A549 (cell line): ENCODE results near the gene KIF1A. TPM values are rescaled to one million over a fixed set of nuclear protein-coding genes. Genes with fewer than 3 reads are reported as not detected.

Experiments used
- ATAC-seq, 2 experiments: fragments of 200-7000 bp in 1 of 2; fragments of >200 bp in 1 of 2; cut with Nextera tagmentation in 1 of 2; cut with Tn5 transposase in 1 of 2; 3 replicates each; pipeline versions ENCODE4 v1.8.0 to v1.9.1; 2018 to 2020; ENCODE audit warnings: mild to moderate bottlenecking in 1 of 2, moderate library complexity in 1 of 2
- CTCF ChIA-PET: fragments of 300-600 bp; sonication (Branson Sonifier 250); formaldehyde crosslinking; extraction: SDS; loops from one replicate; lab custom pipeline; 2021; ENCODE audit warnings: antibody characterized with exemption, inconsistent platforms; lab: Yijun Ruan, JAX
- POLR2A ChIA-PET: fragments of 350-600 bp; formaldehyde crosslinking; extraction: SDS; loops from one replicate; lab custom pipeline; 2021; ENCODE audit warnings: antibody characterized with exemption, inconsistent platforms; lab: Yijun Ruan, JAX
- DNase-seq, 2 experiments: peaks; one replicate each; pipeline versions ENCODE4 v3.0.0 to v3.0.0-alpha.2; 2011 to 2016; ENCODE audit warnings: low read depth in 1 of 2, low spot score in 1 of 2
- FAIRE-seq: peaks from 2 replicates; lab custom pipeline; 2011; peaks lifted over from hg19 to GRCh38; lab: Jason Lieb, UNC
- H3K27ac ChIP-seq, 2 experiments: fragments of >200 bp; sonication (Bioruptor Twin); formaldehyde crosslinking; 3 replicates each; pipeline ENCODE4 v1.5.1; 2016 to 2017
- H3K4me1 ChIP-seq: fragments of >200 bp; sonication (Bioruptor Twin); formaldehyde crosslinking; 3 replicates; pipeline ENCODE4 v1.6.1; 2016
- H3K4me2 ChIP-seq: fragments of >200 bp; sonication (Bioruptor Twin); formaldehyde crosslinking; 3 replicates; pipeline ENCODE4 v1.6.1; 2016
- H3K4me3 ChIP-seq: fragments of >200 bp; sonication (Bioruptor Twin); formaldehyde crosslinking; 3 replicates; pipeline ENCODE4 v1.5.1; 2016
- H3K9me3 ChIP-seq: fragments of >200 bp; sonication (Bioruptor Twin); formaldehyde crosslinking; 3 replicates; pipeline ENCODE4 v1.6.1; 2016
- CBX8 ChIP-seq: fragments of 200-600 bp; sonication (generic); IDR thresholded peaks from 2 replicates; pipeline ENCODE4 v1.6.1; 2016
- CHD2 ChIP-seq: fragments of 150-350 bp; IDR thresholded peaks from 2 replicates; pipeline ENCODE4 v1.6.1; 2014; ENCODE audit warnings: low read length; ENCODE audit not compliant: partially characterized antibody
- CHD4 ChIP-seq: fragments of 200-600 bp; sonication (generic); IDR thresholded peaks from 2 replicates; pipeline ENCODE4 v1.6.1; 2016; ENCODE audit warnings: antibody characterized with exemption, mild to moderate bottlenecking, borderline replicate concordance
- EHMT2 ChIP-seq: fragments of 200-600 bp; sonication (generic); IDR thresholded peaks from 2 replicates; pipeline ENCODE4 v1.6.1; 2016; ENCODE audit warnings: antibody characterized with exemption, low read depth, mild to moderate bottlenecking, moderate library complexity
- ESRRA ChIP-seq: fragments of 150-350 bp; IDR thresholded peaks from 2 replicates; pipeline ENCODE4 v1.6.1; 2014; ENCODE audit warnings: mild to moderate bottlenecking, low read length, borderline replicate concordance
- FOXS1 ChIP-seq: fragments of 250-450 bp; sonication (Bioruptor Pico); IDR thresholded peaks from 2 replicates; pipeline ENCODE4 v1.5.0; 2020; ENCODE audit warnings: mild to moderate bottlenecking, moderate library complexity
- GATA3 ChIP-seq: IDR thresholded peaks from 2 replicates; pipeline ENCODE4 v1.6.1; 2012; ENCODE audit warnings: borderline replicate concordance
- HOXB13 ChIP-seq: fragments of 250-450 bp; sonication (Bioruptor Pico); IDR thresholded peaks from 2 replicates; pipeline ENCODE4 v1.5.0; 2020; ENCODE audit warnings: low read depth, mild to moderate bottlenecking, moderate library complexity
- HOXB5 ChIP-seq: fragments of 250-450 bp; sonication (Bioruptor Pico); IDR thresholded peaks from 2 replicates; pipeline ENCODE4 v1.5.0; 2020; ENCODE audit warnings: mild to moderate bottlenecking, moderate library complexity
- KDM5A ChIP-seq: fragments of 200-600 bp; sonication (generic); IDR thresholded peaks from 2 replicates; pipeline ENCODE4 v1.6.1; 2016; ENCODE audit warnings: antibody characterized with exemption, mild to moderate bottlenecking
- NFE2L2 ChIP-seq: fragments of 150-350 bp; conservative IDR thresholded peaks from 2 replicates; pipeline ENCODE4 v1.6.1; 2014; ENCODE audit warnings: low read length
- NPAS2 ChIP-seq: fragments of 250-450 bp; sonication (Bioruptor Pico); IDR thresholded peaks from 2 replicates; pipeline ENCODE4 v1.8.0; 2022; ENCODE audit warnings: mild to moderate bottlenecking, moderate library complexity, borderline replicate concordance
- NR3C1 ChIP-seq: fragments of >200 bp; sonication (Bioruptor Twin); formaldehyde crosslinking; IDR thresholded peaks from 3 replicates; pipeline ENCODE4 v1.6.1; 2017
- POLR2A ChIP-seq: IDR thresholded peaks from 2 replicates; pipeline ENCODE4 v1.6.1; 2012; ENCODE audit warnings: mild to moderate bottlenecking, low read length
- RAD21 ChIP-seq, 2 experiments: fragments of >200 bp in 1 of 2; sonication (Bioruptor Twin) in 1 of 2; formaldehyde crosslinking in 1 of 2; IDR thresholded peaks in 1 of 2; conservative IDR thresholded peaks in 1 of 2; 2 replicates in 1 of 2; 3 replicates in 1 of 2; pipeline ENCODE4 v1.6.1; 2012 to 2018; ENCODE audit warnings: inconsistent platforms in 1 of 2
- RCOR1 ChIP-seq: fragments of 150-350 bp; IDR thresholded peaks from 2 replicates; pipeline ENCODE4 v1.6.1; 2014; ENCODE audit warnings: antibody characterized with exemption, low read length, low read depth
- RFX5 ChIP-seq: fragments of 450-650 bp; IDR thresholded peaks from 2 replicates; pipeline ENCODE4 v1.7.1; 2014; ENCODE audit warnings: antibody characterized with exemption, mild to moderate bottlenecking, moderate library complexity
- SREBF2 ChIP-seq: fragments of 450-650 bp; IDR thresholded peaks from 2 replicates; pipeline ENCODE4 v1.6.1; 2014; ENCODE audit warnings: mild to moderate bottlenecking, moderate library complexity
- TFCP2L1 ChIP-seq: fragments of 250-450 bp; sonication (Bioruptor Pico); IDR thresholded peaks from 2 replicates; pipeline ENCODE4 v1.5.0; 2021; ENCODE audit warnings: mild to moderate bottlenecking
- ZC3H11A ChIP-seq: fragments of 450-650 bp; IDR thresholded peaks from 2 replicates; pipeline ENCODE4 v1.6.1; 2014; ENCODE audit warnings: antibody characterized with exemption, mild to moderate bottlenecking
- ZFP36 ChIP-seq: fragments of 450-650 bp; IDR thresholded peaks from 2 replicates; pipeline ENCODE4 v1.6.1; 2014; ENCODE audit warnings: borderline replicate concordance; ENCODE audit not compliant: partially characterized antibody
- ZNF302 ChIP-seq: fragments of 250-450 bp; sonication (Bioruptor Pico); IDR thresholded peaks from 2 replicates; pipeline ENCODE4 v1.9.0; 2021; ENCODE audit warnings: inconsistent platforms, mild to moderate bottlenecking, moderate library complexity
- ZSCAN20 ChIP-seq: fragments of 250-450 bp; sonication (Bioruptor Pico); IDR thresholded peaks from 2 replicates; pipeline ENCODE4 v1.8.0; 2022; ENCODE audit warnings: mild to moderate bottlenecking, moderate library complexity
- WGBS: methylation state at CpG from one replicate; pipeline ENCODE4 v1.1.6; 2017; ENCODE audit errors: missing lambda C conversion rate; 5-methylcytosine and 5-hydroxymethylcytosine counted together
- polyA plus RNA-seq, 4 experiments: library from polyadenylated mRNA; depleted of rRNA in 3 of 4; stranded (reverse); fragments of >200 nt; fragmentation: RNase III in 1 of 4; extraction: RNeasy Plus Mini Kit Qiagen cat#74134 plus additional on column Dnase treatment in 1 of 4; gene quantifications; 2 replicates in 3 of 4; 3 replicates in 1 of 4; pipeline ENCODE4 v1.2.3, GENCODE V29; 2011 to 2017
- TF ChIP-seq, protein P1 (sequence below): fragments of 150-350 bp; IDR thresholded peaks from 2 replicates; pipeline ENCODE4 v1.6.1; 2014; ENCODE audit warnings: low read depth, mild to moderate bottlenecking, low read length
- TF ChIP-seq, protein P2 (sequence below): fragments of 250-450 bp; sonication (Bioruptor Pico); IDR thresholded peaks from 2 replicates; pipeline ENCODE4 v1.5.0; 2020; ENCODE audit warnings: low read depth, mild to moderate bottlenecking, moderate library complexity
- TF ChIP-seq, protein P3 (sequence below): fragments of 200-600 bp; sonication (generic); IDR thresholded peaks from 2 replicates; pipeline ENCODE4 v1.6.1; 2016; ENCODE audit warnings: antibody characterized with exemption, mild to moderate bottlenecking, moderate library complexity
- TF ChIP-seq, protein P4 (sequence below): fragments of 250-450 bp; sonication (Bioruptor Pico); IDR thresholded peaks from 2 replicates; pipeline ENCODE4 v1.5.0; 2021; ENCODE audit warnings: mild to moderate bottlenecking, moderate library complexity, borderline replicate concordance
- TF ChIP-seq, protein P5 (sequence below): IDR thresholded peaks from 2 replicates; pipeline ENCODE4 v1.6.1; 2012

KIF1A gene
- polyA plus RNA-seq, 2 of the 4 experiments (the other 2 are of a cell fraction) = 0.28 to 0.50 TPM

DNA sequence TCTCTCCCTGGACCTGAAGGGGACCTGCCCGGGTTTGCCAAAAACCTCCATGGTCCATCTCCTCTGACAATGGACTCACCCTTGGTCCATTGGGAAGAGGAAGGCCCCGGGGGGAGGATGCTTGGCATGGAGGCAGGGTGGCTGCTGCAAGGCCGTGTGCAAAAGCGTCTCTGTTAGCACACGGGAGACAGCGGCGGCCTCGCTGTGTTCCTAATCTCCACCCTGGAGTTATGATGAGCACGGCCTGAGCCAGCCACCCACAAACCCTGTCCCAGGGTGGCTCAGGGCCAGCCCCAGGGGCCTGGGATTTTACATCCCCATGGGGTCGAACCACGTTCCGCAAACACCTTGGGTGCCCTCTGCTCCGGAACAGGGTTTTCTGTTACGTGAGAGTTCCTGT is 92.6 kb downstream of the KIF1A start:
- no peak for ATAC-seq
- POLR2A ChIA-PET = no interaction called here
- CTCF ChIA-PET = no interaction called here
- 53% methylated on average over 8 of the region's 14 CpGs for WGBS
- FAIRE-seq = no peak
- TF ChIP-seq ZC3H11A = no peak
- TF ChIP-seq, protein P1, sequence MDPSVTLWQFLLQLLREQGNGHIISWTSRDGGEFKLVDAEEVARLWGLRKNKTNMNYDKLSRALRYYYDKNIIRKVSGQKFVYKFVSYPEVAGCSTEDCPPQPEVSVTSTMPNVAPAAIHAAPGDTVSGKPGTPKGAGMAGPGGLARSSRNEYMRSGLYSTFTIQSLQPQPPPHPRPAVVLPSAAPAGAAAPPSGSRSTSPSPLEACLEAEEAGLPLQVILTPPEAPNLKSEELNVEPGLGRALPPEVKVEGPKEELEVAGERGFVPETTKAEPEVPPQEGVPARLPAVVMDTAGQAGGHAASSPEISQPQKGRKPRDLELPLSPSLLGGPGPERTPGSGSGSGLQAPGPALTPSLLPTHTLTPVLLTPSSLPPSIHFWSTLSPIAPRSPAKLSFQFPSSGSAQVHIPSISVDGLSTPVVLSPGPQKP = no peak
- no peak for TF ChIP-seq EHMT2
- no peak for TF ChIP-seq HOXB5 (CRISPR knock-in tag)
- TF ChIP-seq KDM5A = no peak
- no peak for TF ChIP-seq RAD21 (conservative IDR thresholded peaks at IDR 0.05 in 1 of 2, IDR thresholded peaks at IDR 0.05 in 1 of 2)
- no peak for TF ChIP-seq CHD2
- TF ChIP-seq GATA3 = no peak
- TF ChIP-seq POLR2A = no peak
- no peak for TF ChIP-seq RCOR1
- TF ChIP-seq NR3C1 = no peak
- TF ChIP-seq NFE2L2 = no peak
- no peak for TF ChIP-seq ZFP36
- TF ChIP-seq, protein P2, sequence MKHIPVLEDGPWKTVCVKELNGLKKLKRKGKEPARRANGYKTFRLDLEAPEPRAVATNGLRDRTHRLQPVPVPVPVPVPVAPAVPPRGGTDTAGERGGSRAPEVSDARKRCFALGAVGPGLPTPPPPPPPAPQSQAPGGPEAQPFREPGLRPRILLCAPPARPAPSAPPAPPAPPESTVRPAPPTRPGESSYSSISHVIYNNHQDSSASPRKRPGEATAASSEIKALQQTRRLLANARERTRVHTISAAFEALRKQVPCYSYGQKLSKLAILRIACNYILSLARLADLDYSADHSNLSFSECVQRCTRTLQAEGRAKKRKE (CRISPR knock-in tag) = no peak
- no peak for TF ChIP-seq FOXS1 (CRISPR knock-in tag)
- no peak for TF ChIP-seq TFCP2L1 (CRISPR knock-in tag)
- TF ChIP-seq, protein P3, sequence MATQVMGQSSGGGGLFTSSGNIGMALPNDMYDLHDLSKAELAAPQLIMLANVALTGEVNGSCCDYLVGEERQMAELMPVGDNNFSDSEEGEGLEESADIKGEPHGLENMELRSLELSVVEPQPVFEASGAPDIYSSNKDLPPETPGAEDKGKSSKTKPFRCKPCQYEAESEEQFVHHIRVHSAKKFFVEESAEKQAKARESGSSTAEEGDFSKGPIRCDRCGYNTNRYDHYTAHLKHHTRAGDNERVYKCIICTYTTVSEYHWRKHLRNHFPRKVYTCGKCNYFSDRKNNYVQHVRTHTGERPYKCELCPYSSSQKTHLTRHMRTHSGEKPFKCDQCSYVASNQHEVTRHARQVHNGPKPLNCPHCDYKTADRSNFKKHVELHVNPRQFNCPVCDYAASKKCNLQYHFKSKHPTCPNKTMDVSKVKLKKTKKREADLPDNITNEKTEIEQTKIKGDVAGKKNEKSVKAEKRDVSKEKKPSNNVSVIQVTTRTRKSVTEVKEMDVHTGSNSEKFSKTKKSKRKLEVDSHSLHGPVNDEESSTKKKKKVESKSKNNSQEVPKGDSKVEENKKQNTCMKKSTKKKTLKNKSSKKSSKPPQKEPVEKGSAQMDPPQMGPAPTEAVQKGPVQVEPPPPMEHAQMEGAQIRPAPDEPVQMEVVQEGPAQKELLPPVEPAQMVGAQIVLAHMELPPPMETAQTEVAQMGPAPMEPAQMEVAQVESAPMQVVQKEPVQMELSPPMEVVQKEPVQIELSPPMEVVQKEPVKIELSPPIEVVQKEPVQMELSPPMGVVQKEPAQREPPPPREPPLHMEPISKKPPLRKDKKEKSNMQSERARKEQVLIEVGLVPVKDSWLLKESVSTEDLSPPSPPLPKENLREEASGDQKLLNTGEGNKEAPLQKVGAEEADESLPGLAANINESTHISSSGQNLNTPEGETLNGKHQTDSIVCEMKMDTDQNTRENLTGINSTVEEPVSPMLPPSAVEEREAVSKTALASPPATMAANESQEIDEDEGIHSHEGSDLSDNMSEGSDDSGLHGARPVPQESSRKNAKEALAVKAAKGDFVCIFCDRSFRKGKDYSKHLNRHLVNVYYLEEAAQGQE = no peak
- no peak overlapping the region for H3K4me2 ChIP-seq
- H3K9me3 ChIP-seq = no peaks in the 10 kb centered on the region
- no peaks in the 10 kb centered on the region for H3K4me1 ChIP-seq
- no peak overlapping the region for H3K4me3 ChIP-seq
- no peak overlapping the region for H3K27ac ChIP-seq
- no peak for DNase-seq

DNA sequence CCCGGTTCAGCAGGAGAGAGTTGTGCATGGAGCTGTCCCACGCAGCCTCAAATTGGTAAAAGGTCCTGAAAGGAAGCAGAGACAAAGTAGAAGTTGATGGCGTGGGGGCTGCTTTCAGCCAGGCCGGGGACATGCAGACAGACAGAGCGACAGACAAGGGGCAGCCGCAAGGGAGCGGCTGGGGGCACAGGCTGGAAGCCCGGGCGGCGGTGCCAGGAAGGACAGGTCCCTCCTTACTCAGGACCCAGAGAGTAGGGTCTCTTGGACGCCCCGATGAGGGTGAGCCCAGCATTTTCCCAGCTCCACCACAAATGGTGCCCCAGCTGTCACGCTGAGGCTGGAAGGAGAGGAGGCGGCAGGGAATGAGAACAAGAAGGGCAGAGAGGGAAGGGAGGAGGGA is 93.1 kb downstream of the KIF1A start:
- DNase-seq (no peak), FAIRE-seq (no peak), ATAC-seq (no peak)
- H3K27ac ChIP-seq = no peak overlapping the region
- H3K4me1 ChIP-seq = no peaks in the 10 kb centered on the region
- H3K4me2 ChIP-seq = no peak overlapping the region
- H3K9me3 ChIP-seq = no peaks in the 10 kb centered on the region
- 56% methylated on average over 14 of the region's 14 CpGs for WGBS
- POLR2A ChIA-PET = no interaction called here
- CTCF ChIA-PET = interaction anchor here (0.6 kb wide), 1 partner anchor 1086 kb away, joined by 3 read pairs; no protein-coding TSS in a partner anchor
- no peak overlapping the region for H3K4me3 ChIP-seq
- no peak for TF ChIP-seq NR3C1
- TF ChIP-seq RFX5 = no peak
- no peak for TF ChIP-seq HOXB13
- TF ChIP-seq ESRRA = no peak
- TF ChIP-seq GATA3 = no peak
- TF ChIP-seq, protein P2 (CRISPR knock-in tag) = no peak
- TF ChIP-seq ZNF302 (CRISPR knock-in tag) = no peak
- TF ChIP-seq, protein P1 = no peak
- TF ChIP-seq NPAS2 (CRISPR knock-in tag) = no peak
- TF ChIP-seq KDM5A = no peak
- no peak for TF ChIP-seq CHD4
- TF ChIP-seq, protein P4, sequence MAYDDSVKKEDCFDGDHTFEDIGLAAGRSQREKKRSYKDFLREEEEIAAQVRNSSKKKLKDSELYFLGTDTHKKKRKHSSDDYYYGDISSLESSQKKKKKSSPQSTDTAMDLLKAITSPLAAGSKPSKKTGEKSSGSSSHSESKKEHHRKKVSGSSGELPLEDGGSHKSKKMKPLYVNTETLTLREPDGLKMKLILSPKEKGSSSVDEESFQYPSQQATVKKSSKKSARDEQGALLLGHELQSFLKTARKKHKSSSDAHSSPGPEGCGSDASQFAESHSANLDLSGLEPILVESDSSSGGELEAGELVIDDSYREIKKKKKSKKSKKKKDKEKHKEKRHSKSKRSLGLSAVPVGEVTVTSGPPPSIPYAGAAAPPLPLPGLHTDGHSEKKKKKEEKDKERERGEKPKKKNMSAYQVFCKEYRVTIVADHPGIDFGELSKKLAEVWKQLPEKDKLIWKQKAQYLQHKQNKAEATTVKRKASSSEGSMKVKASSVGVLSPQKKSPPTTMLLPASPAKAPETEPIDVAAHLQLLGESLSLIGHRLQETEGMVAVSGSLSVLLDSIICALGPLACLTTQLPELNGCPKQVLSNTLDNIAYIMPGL = no peak
- TF ChIP-seq ZSCAN20 (CRISPR knock-in tag) = no peak
- no peak for TF ChIP-seq RCOR1
- TF ChIP-seq POLR2A = no peak
- TF ChIP-seq, protein P5, sequence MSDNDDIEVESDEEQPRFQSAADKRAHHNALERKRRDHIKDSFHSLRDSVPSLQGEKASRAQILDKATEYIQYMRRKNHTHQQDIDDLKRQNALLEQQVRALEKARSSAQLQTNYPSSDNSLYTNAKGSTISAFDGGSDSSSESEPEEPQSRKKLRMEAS = no peak
- TF ChIP-seq CHD2 = no peak
- no peak for TF ChIP-seq CBX8
- no peak for TF ChIP-seq SREBF2
